Natural killer cell (primary cell): ENCODE data around the gene DNAH14. TPM values are rescaled to one million over a fixed set of nuclear protein-coding genes. Genes with fewer than 3 reads are reported as not detected.

ENCODE experiments used
- ATAC-seq, 3 donors: fragments of 150-1000 bp in 2 of 3; fragments of 200-7000 bp in 1 of 3; cut with Tn5 transposase; 1 replicate in 1 of 3; 2 replicates in 2 of 3; pipeline ENCODE4 v1.10.0; 2021; ENCODE audit warnings: mild to moderate bottlenecking in 2 of 3, moderate library complexity in 2 of 3
- DNase-seq, 2 donors: peaks; one replicate each; pipeline versions ENCODE4 v3.0.0 to v3.0.0-alpha.2; 2013 to 2021; ENCODE audit warnings: mixed read lengths in 1 of 2
- H3K27ac ChIP-seq: one replicate; pipeline ENCODE4 v1.5.1; 2013; ENCODE audit warnings: mild to moderate bottlenecking, low read length
- H3K27me3 ChIP-seq: one replicate; pipeline ENCODE4 v1.6.1; 2013; ENCODE audit warnings: low read length; ENCODE audit not compliant: control insufficient read depth, insufficient read depth
- H3K36me3 ChIP-seq: one replicate; pipeline ENCODE4 v1.6.1; 2013; ENCODE audit warnings: low read length; ENCODE audit not compliant: control insufficient read depth, insufficient read depth
- H3K4me1 ChIP-seq: one replicate; pipeline ENCODE4 v1.6.1; 2013; ENCODE audit warnings: low read length; ENCODE audit not compliant: control insufficient read depth, insufficient read depth
- H3K4me3 ChIP-seq: one replicate; pipeline ENCODE4 v1.5.1; 2013; ENCODE audit warnings: low read length
- H3K9me3 ChIP-seq: one replicate; pipeline ENCODE4 v1.6.1; 2013; ENCODE audit warnings: low read length; ENCODE audit not compliant: control insufficient read depth, insufficient read depth
- H3K27ac Mint-ChIP-seq, 2 donors: one replicate each; pipeline ENCODE4 v1.8.0; 2022; ENCODE audit warnings: mild to moderate bottlenecking in 2 of 2, mixed read lengths in 2 of 2, moderate library complexity in 1 of 2
- H3K27me3 Mint-ChIP-seq, 2 donors: one replicate each; pipeline ENCODE4 v1.8.0; 2022; ENCODE audit warnings: low read depth in 2 of 2, mixed read lengths in 2 of 2
- H3K36me3 Mint-ChIP-seq: one replicate; pipeline ENCODE4 v1.8.0; 2022; ENCODE audit warnings: mixed read lengths
- H3K4me1 Mint-ChIP-seq, 2 donors: one replicate each; pipeline ENCODE4 v1.8.0; 2022; ENCODE audit warnings: mixed read lengths in 2 of 2
- H3K4me3 Mint-ChIP-seq: one replicate; pipeline ENCODE4 v1.8.0; 2022; ENCODE audit warnings: mild to moderate bottlenecking, moderate library complexity, mixed read lengths
- H3K9me3 Mint-ChIP-seq, 2 donors: one replicate each; pipeline ENCODE4 v1.8.0; 2022; ENCODE audit warnings: mixed read lengths in 2 of 2
- WGBS: methylation state at CpG from one replicate; pipeline ENCODE4 v1.1.7; 2013; ENCODE audit warnings: missing lambda C conversion rate; ENCODE audit not compliant: insufficient coverage; 5-methylcytosine and 5-hydroxymethylcytosine counted together
- intact Hi-C: fragments of 100-400 bp; cut with micrococcal nuclease; formaldehyde crosslinking; loops from one replicate; pipeline ENCODE4 v1.14.2; 2022
- total RNA-seq, 4 donors: library from RNA; stranded (reverse); fragments of 120-200 nt in 1 of 4; gene quantifications; one replicate each; pipeline versions ENCODE4 v1.2.3 to v1.2.4, GENCODE V29; 2013 to 2022
- TF ChIP-seq, protein P1 (sequence below): fragments of 200-600 bp; IDR thresholded peaks from one replicate; pipeline ENCODE4 v1.8.0; 2022; ENCODE audit warnings: antibody characterized with exemption

DNAH14 gene
- total RNA-seq, 3 donors from 2014 or later (not counting 1 experiment from before 2014, with no cell fraction given), result 0.35 to 1.3 TPM; not detected in 1

DNA sequence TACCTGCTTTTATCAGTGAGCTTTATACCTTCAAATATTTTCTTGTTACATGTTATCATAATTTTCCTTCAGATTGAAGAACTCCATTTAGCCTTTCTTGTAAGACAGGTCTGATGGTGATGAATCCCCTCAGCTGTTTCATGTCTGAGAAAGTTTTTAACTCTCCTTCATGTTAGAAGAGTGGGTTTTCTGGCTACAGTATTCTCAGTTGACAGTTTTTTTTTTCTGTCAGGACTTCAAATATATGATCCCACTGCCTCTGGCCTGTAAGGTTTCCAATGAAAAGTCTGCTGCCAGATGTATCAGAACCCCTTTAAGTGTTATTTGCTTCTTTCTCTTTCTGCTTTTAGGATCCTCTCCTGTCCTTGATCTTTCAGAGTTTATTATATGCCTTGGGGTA, 250.2 kb downstream of the DNAH14 start:
- Histone ChIP-seq H3K27ac (no peak overlapping the region), H3K9me3 (peaks cover 7% of the 10 kb centered on the region), H3K36me3 (no peaks in the 10 kb centered on the region), H3K27me3 (no peaks in the 10 kb centered on the region), H3K4me3 (no peak overlapping the region), H3K4me1 (no peaks in the 10 kb centered on the region)
- no peak for DNase-seq
- no peak for ATAC-seq
- peaks cover 13% of the 10 kb centered on the region for H3K36me3 Mint-ChIP-seq
- H3K4me1 Mint-ChIP-seq, result no peaks in the 10 kb centered on the region
- H3K9me3 Mint-ChIP-seq, result peaks cover 22% of the 10 kb centered on the region in 2 donors
- no peaks in the 10 kb centered on the region for H3K27me3 Mint-ChIP-seq
- H3K4me3 Mint-ChIP-seq, result no peak overlapping the region
- intact Hi-C loops, result no loop called here
- TF ChIP-seq, protein P1, sequence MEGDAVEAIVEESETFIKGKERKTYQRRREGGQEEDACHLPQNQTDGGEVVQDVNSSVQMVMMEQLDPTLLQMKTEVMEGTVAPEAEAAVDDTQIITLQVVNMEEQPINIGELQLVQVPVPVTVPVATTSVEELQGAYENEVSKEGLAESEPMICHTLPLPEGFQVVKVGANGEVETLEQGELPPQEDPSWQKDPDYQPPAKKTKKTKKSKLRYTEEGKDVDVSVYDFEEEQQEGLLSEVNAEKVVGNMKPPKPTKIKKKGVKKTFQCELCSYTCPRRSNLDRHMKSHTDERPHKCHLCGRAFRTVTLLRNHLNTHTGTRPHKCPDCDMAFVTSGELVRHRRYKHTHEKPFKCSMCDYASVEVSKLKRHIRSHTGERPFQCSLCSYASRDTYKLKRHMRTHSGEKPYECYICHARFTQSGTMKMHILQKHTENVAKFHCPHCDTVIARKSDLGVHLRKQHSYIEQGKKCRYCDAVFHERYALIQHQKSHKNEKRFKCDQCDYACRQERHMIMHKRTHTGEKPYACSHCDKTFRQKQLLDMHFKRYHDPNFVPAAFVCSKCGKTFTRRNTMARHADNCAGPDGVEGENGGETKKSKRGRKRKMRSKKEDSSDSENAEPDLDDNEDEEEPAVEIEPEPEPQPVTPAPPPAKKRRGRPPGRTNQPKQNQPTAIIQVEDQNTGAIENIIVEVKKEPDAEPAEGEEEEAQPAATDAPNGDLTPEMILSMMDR, result no peak
- H3K27ac Mint-ChIP-seq, result no peak overlapping the region

DNA sequence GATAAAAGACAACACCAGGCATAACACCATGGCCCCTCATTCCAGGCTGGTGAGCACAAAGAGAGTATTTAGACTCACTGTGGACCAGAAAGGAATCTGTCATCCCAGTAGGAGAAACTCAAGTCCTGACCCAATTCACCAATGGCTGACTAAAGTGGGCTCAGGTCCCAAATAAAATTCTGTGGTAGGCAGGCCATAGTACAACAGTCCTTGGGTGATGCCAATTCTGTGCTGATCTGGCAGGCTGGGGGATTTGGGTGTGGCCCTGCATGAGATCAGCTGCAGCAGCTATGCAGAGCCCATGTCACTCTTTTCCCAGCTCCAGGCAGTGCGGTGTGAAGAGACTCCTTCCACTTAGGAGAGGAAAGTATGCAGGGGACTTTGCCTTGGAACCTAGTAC, 253.2 kb downstream of the DNAH14 start:
- Mint-ChIP-seq H3K9me3 (peaks cover 17 to 22% of the 10 kb centered on the region in 2 donors), H3K27me3 (no peaks in the 10 kb centered on the region), H3K27ac (no peak overlapping the region), H3K4me3 (no peak overlapping the region), H3K4me1 (no peaks in the 10 kb centered on the region), H3K36me3 (peaks cover 13% of the 10 kb centered on the region)
- WGBS, result 100% methylated on average over 1 of the region's 1 CpG
- Histone ChIP-seq H3K4me3 (no peak overlapping the region), H3K9me3 (peaks cover 2% of the 10 kb centered on the region), H3K27ac (no peak overlapping the region), H3K36me3 (no peaks in the 10 kb centered on the region), H3K4me1 (no peaks in the 10 kb centered on the region), H3K27me3 (no peaks in the 10 kb centered on the region)
- TF ChIP-seq, protein P1, result no peak
- intact Hi-C loops, result no loop called here
- DNase-seq (no peak), ATAC-seq (no peak)

DNA sequence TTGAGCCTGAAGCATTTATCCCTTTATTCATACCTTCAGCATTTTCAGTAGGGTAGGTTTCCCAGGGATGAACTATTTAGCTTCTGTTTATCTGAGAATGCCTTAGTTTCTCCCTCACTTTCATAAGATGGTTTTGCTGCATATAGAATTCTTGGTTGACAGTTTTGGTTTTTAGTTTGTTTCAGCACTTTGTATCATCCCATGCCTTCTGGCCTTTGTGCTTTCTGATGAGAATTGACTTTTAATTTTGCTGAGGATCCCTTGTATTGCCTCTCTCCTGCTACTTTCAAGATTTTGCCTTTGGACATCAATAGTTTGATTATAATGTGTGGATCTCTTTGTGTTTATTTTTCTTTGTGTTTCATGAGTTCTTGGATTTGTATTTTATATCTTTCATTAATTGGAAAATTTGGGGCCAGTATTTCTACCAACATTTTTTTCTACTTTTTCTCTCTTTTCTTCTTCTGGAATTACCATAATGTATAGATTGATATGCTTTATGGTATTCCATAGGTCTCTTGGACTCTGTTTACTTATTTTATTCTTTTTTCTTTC, 261.8 kb downstream of the DNAH14 start:
- Mint-ChIP-seq H3K36me3 (peaks cover 12% of the 10 kb centered on the region), H3K4me1 (no peaks in the 10 kb centered on the region), H3K27ac (no peak overlapping the region), H3K4me3 (no peak overlapping the region), H3K9me3 (peaks cover 7 to 8% of the 10 kb centered on the region in 2 donors), H3K27me3 (no peaks in the 10 kb centered on the region)
- H3K27ac ChIP-seq, result no peak overlapping the region
- no peaks in the 10 kb centered on the region for H3K9me3 ChIP-seq
- intact Hi-C loops, result no loop called here
- DNase-seq (no peak), ATAC-seq (no peak)
- no peaks in the 10 kb centered on the region for H3K4me1 ChIP-seq
- TF ChIP-seq, protein P1, result no peak
- no peaks in the 10 kb centered on the region for H3K27me3 ChIP-seq
- no peaks in the 10 kb centered on the region for H3K36me3 ChIP-seq
- H3K4me3 ChIP-seq, result no peak overlapping the region

DNA sequence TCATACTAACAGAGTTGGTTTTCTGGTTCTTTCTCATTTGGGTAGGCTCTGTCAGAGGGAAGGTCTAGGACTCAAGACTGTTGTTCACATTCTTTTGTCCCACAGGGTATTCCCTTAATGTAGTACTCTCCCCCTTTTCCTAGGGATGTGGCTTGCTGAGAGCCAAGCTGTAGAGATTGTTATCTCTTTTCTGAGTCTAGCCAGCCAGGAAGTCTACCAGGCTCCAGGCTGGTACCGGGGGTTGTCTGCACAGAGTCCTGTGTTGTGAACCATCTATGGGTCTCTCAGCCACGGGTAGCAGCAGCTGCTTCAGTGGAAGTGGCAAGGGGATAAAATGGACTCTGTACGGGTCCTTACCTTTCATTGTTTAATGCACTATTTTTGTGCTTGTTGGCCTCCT, 272.0 kb downstream of the DNAH14 start:
- DNase-seq (no peak), ATAC-seq (no peak)
- no peaks in the 10 kb centered on the region for H3K36me3 Mint-ChIP-seq
- no peaks in the 10 kb centered on the region for H3K27me3 Mint-ChIP-seq
- Histone ChIP-seq H3K9me3 (no peaks in the 10 kb centered on the region), H3K36me3 (no peaks in the 10 kb centered on the region), H3K27me3 (no peaks in the 10 kb centered on the region), H3K27ac (no peak overlapping the region), H3K4me1 (no peaks in the 10 kb centered on the region), H3K4me3 (no peak overlapping the region)
- no peak overlapping the region for H3K27ac Mint-ChIP-seq
- H3K4me1 Mint-ChIP-seq, result no peaks in the 10 kb centered on the region
- intact Hi-C loops, result no loop called here
- H3K9me3 Mint-ChIP-seq, result peaks cover 2 to 4% of the 10 kb centered on the region in 2 donors
- WGBS, result 70% methylated on average over 3 of the region's 3 CpGs
- no peak overlapping the region for H3K4me3 Mint-ChIP-seq
- TF ChIP-seq, protein P1, result no peak
